GM21390 (cell line): ENCODE data around the gene TUBA3E.
"Not testable (repeated sequence)": the region's sequence is repeated elsewhere in the genome, so short reads cannot be mapped to it uniquely, and the experiment has no call there.

Experiments
- ATAC-seq: cut with Tn5 transposase; IDR thresholded peaks from one replicate; pipeline ENCODE4 v1.9.1; 2021; ENCODE audit not compliant: unreplicated experiment

TUBA3E gene

GRCh38 chr2:130198343-130198742 is at the start of gene TUBA3E:
Gene TUBA3E, minus strand, starts transcription at chr2:130198439. Its CDS starts 79 bp downstream, at chr2:130198360.
- no peak for ATAC-seq

GRCh38 chr2:130246430-130246829 is 48.2 kb upstream of the TUBA3E start:
- no peak for ATAC-seq

GRCh38 chr2:130245976-130246375 is 47.7 kb upstream of the TUBA3E start:
- no peak for ATAC-seq

- no peak for ATAC-seq
Measured at GRCh38 chr2:130243359-130243758, 45.1 kb upstream of the TUBA3E start.

GRCh38 chr2:130241041-130241707 is 42.9 kb upstream of the TUBA3E start:
- ATAC-seq, result no peak

GRCh38 chr2:130239581-130239980 is 41.3 kb upstream of the TUBA3E start:
- ATAC-seq, result not testable (repeated sequence)

- ATAC-seq, result not testable (repeated sequence)
Measured at GRCh38 chr2:130233066-130233465, 34.8 kb upstream of the TUBA3E start.

GRCh38 chr2:130231656-130232055 is 33.4 kb upstream of the TUBA3E start:
- ATAC-seq, result no peak

GRCh38 chr2:130230907-130231306 is 32.7 kb upstream of the TUBA3E start:
- ATAC-seq, result not testable (repeated sequence)

GRCh38 chr2:130230376-130230775 is 32.1 kb upstream of the TUBA3E start:
- not testable (repeated sequence) for ATAC-seq

GRCh38 chr2:130229161-130229510 is 30.9 kb upstream of the TUBA3E start:
- ATAC-seq, result not testable (repeated sequence)

GRCh38 chr2:130228467-130229160 is 30.4 kb upstream of the TUBA3E start:
- not testable (repeated sequence) for ATAC-seq

- ATAC-seq, result not testable (repeated sequence)
Measured at GRCh38 chr2:130228005-130228404, 29.8 kb upstream of the TUBA3E start.

GRCh38 chr2:130222523-130222922 is 24.3 kb upstream of the TUBA3E start:
- peak; percentile 91 for ATAC-seq

GRCh38 chr2:130220505-130220904 is 22.3 kb upstream of the TUBA3E start:
- not testable (repeated sequence) for ATAC-seq

- not testable (repeated sequence) for ATAC-seq
Measured at GRCh38 chr2:130219147-130219546, 20.9 kb upstream of the TUBA3E start.

- not testable (repeated sequence) for ATAC-seq
Measured at GRCh38 chr2:130207051-130207450, 8.8 kb upstream of the TUBA3E start.

GRCh38 chr2:130203150-130203549 is 4.9 kb upstream of the TUBA3E start:
- not testable (repeated sequence) for ATAC-seq

- ATAC-seq, result not testable (repeated sequence)
Measured at GRCh38 chr2:130202518-130202917, 4.3 kb upstream of the TUBA3E start.

GRCh38 chr2:130196052-130196451 is 2.2 kb downstream of the TUBA3E start:
- ATAC-seq, result not testable (repeated sequence)

GRCh38 chr2:130195089-130195635 is 3.1 kb downstream of the TUBA3E start:
- not testable (repeated sequence) for ATAC-seq

- ATAC-seq, result not testable (repeated sequence)
Measured at GRCh38 chr2:130193824-130194223, 4.4 kb downstream of the TUBA3E start.
